Thyroid gland (tissue), 4 donors: Measurements from ENCODE around the gene OPRM1. TPM values are rescaled to one million over a fixed set of nuclear protein-coding genes. Genes with fewer than 3 reads are reported as not detected.

Experiments
- DNase-seq, 2 donors: peaks; one replicate each; pipeline ENCODE4 v3.0.0-alpha.2; 2019
- H3K27ac ChIP-seq, 3 donors: fragments of 200-600 bp; sonication (generic); 1 replicate in 2 of 3; 2 replicates in 1 of 3; pipeline ENCODE4 v1.5.1; 2016 to 2019; ENCODE audit warnings: mild to moderate bottlenecking in 1 of 3, moderate library complexity in 1 of 3
- H3K27me3 ChIP-seq: fragments of 200-600 bp; sonication (generic); one replicate; pipeline ENCODE4 v1.5.1; 2019
- H3K36me3 ChIP-seq, 2 donors: fragments of 200-600 bp; sonication (generic); one replicate each; pipeline ENCODE4 v1.5.1; 2016 to 2019
- H3K4me1 ChIP-seq, 2 donors: fragments of 200-600 bp; sonication (generic); one replicate each; pipeline ENCODE4 v1.5.1; 2017 to 2019
- H3K4me3 ChIP-seq, 3 donors: fragments of 200-600 bp; sonication (generic); replicated peaks in 1 of 3; 1 replicate in 2 of 3; 2 replicates in 1 of 3; pipeline ENCODE4 v1.5.1; 2016; ENCODE audit warnings: mild to moderate bottlenecking in 1 of 3
- H3K9me3 ChIP-seq: fragments of 200-600 bp; sonication (generic); one replicate; pipeline ENCODE4 v1.5.1; 2017
- CTCF ChIP-seq, 6 experiments: fragments of 200-600 bp in 3 of 6; fragments of 450-650 bp in 3 of 6; sonication (generic) in 3 of 6; IDR thresholded peaks; one replicate each; pipeline ENCODE4 v1.5.1; 2016 to 2019; ENCODE audit warnings: antibody characterized with exemption in 6 of 6, mild to moderate bottlenecking in 2 of 6, inconsistent platforms in 1 of 6, moderate library complexity in 1 of 6
- POLR2A ChIP-seq, 2 donors: fragments of 450-650 bp; IDR thresholded peaks; one replicate each; pipeline ENCODE4 v1.6.1; 2017; ENCODE audit warnings: antibody characterized with exemption in 2 of 2, mild to moderate bottlenecking in 2 of 2, moderate library complexity in 1 of 2
- WGBS, 2 donors: methylation state at CpG; one replicate each; pipeline ENCODE4 v1.1.5; 2017; 5-methylcytosine and 5-hydroxymethylcytosine counted together
- intact Hi-C: fragments of 100-400 bp; cut with DNase I; formaldehyde crosslinking; loops from one replicate; pipeline ENCODE4 v1.15.1; 2023
- total RNA-seq, 4 donors: library from RNA; depleted of rRNA; stranded (reverse); fragments of >200 nt; gene quantifications; one replicate each; pipeline ENCODE4 v1.2.3, GENCODE V29; 2016

Gene OPRM1
- total RNA-seq, 4 donors from 2014 or later: not detected

- intact Hi-C loops: no loop called here
- H3K27me3 ChIP-seq: no peaks in the 10 kb centered on the region
- 92 to 96% methylated on average over 8 to 10 of the region's 10 CpGs for WGBS, 2 donors
- H3K4me1 ChIP-seq: no peaks in the 10 kb centered on the region
- H3K36me3 ChIP-seq: no peaks in the 10 kb centered on the region
- no peak overlapping the region for H3K27ac ChIP-seq
- no peaks in the 10 kb centered on the region for H3K9me3 ChIP-seq
- no peak for TF ChIP-seq POLR2A (IDR thresholded peaks at IDR 0.05)
- DNase-seq: no peak
- no peak overlapping the region for H3K4me3 ChIP-seq
Measured at GRCh38 chr6:154001494-154002285, 37.4 kb upstream of the OPRM1 start.

GRCh38 chr6:154002894-154003293 is 36.1 kb upstream of the OPRM1 start:
- Histone ChIP-seq H3K4me1 (no peaks in the 10 kb centered on the region), H3K27me3 (no peaks in the 10 kb centered on the region), H3K9me3 (no peaks in the 10 kb centered on the region), H3K36me3 (no peaks in the 10 kb centered on the region), H3K4me3 (no peak overlapping the region), H3K27ac (no peak overlapping the region)
- TF ChIP-seq POLR2A (IDR thresholded peaks at IDR 0.05) (no peak), CTCF (IDR thresholded peaks at IDR 0.05) (no peak)
- no peak for DNase-seq
- intact Hi-C loops: no loop called here
- 72 to 92% methylated on average over 5 of the region's 5 CpGs for WGBS, 2 donors

- H3K4me3 ChIP-seq: no peak overlapping the region
- no peaks in the 10 kb centered on the region for H3K36me3 ChIP-seq
- WGBS, 2 donors: 33 to 43% methylated on average over 1 of the region's 1 CpG
- TF ChIP-seq CTCF (IDR thresholded peaks at IDR 0.05): no peak
- TF ChIP-seq POLR2A (IDR thresholded peaks at IDR 0.05): no peak
- DNase-seq: no peak
- H3K4me1 ChIP-seq: no peaks in the 10 kb centered on the region
- H3K27ac ChIP-seq: no peak overlapping the region
- no peaks in the 10 kb centered on the region for H3K27me3 ChIP-seq
- intact Hi-C loops: no loop called here
- no peaks in the 10 kb centered on the region for H3K9me3 ChIP-seq
Measured at GRCh38 chr6:154010371-154010770, 28.7 kb upstream of the OPRM1 start.

- DNase-seq: no peak
- no peak overlapping the region for H3K27ac ChIP-seq
- no peaks in the 10 kb centered on the region for H3K4me1 ChIP-seq
- no peaks in the 10 kb centered on the region for H3K9me3 ChIP-seq
- intact Hi-C loops: no loop called here
- TF ChIP-seq CTCF (IDR thresholded peaks at IDR 0.05): no peak
- no peak for TF ChIP-seq POLR2A (IDR thresholded peaks at IDR 0.05)
- H3K36me3 ChIP-seq: no peaks in the 10 kb centered on the region
- no peaks in the 10 kb centered on the region for H3K27me3 ChIP-seq
- H3K4me3 ChIP-seq: no peak overlapping the region
- WGBS, 2 donors: 82 to 86% methylated on average over 2 of the region's 2 CpGs
Measured at GRCh38 chr6:154012852-154013251, 26.2 kb upstream of the OPRM1 start.

- no peak overlapping the region for H3K27ac ChIP-seq
- TF ChIP-seq CTCF (IDR thresholded peaks at IDR 0.05) (no peak), POLR2A (IDR thresholded peaks at IDR 0.05) (no peak)
- H3K9me3 ChIP-seq: no peaks in the 10 kb centered on the region
- intact Hi-C loops: no loop called here
- 86 to 90% methylated on average over 3 of the region's 3 CpGs for WGBS, 2 donors
- H3K4me3 ChIP-seq: no peak overlapping the region
- H3K27me3 ChIP-seq: no peaks in the 10 kb centered on the region
- no peaks in the 10 kb centered on the region for H3K4me1 ChIP-seq
- no peaks in the 10 kb centered on the region for H3K36me3 ChIP-seq
- DNase-seq: no peak
Measured at GRCh38 chr6:154017786-154018185, 21.3 kb upstream of the OPRM1 start.
